Spinal cord (tissue), 10 donors: Measurements from ENCODE around the gene ALPL. TPM values are rescaled to one million over a fixed set of nuclear protein-coding genes. Genes with fewer than 3 reads are reported as not detected.

Source experiments
- DNase-seq, 6 donors: peaks; one replicate each; pipeline versions ENCODE4 v3.0.0 to v3.0.0-alpha.2; 2013 to 2015; ENCODE audit warnings: low spot score in 6 of 6, low read depth in 4 of 6
- H3K27ac ChIP-seq: one replicate; pipeline ENCODE4 v1.5.1; 2013; ENCODE audit warnings: low read depth, low read length, control low read depth
- H3K27me3 ChIP-seq: one replicate; pipeline ENCODE4 v1.6.1; 2013; ENCODE audit warnings: low read length; ENCODE audit not compliant: control insufficient read depth, insufficient read depth
- H3K36me3 ChIP-seq: one replicate; pipeline ENCODE4 v1.6.1; 2013; ENCODE audit warnings: low read length; ENCODE audit not compliant: control insufficient read depth, insufficient read depth
- H3K4me1 ChIP-seq: one replicate; pipeline ENCODE4 v1.6.1; 2013; ENCODE audit warnings: low read length; ENCODE audit not compliant: control insufficient read depth, insufficient read depth
- H3K4me3 ChIP-seq: one replicate; pipeline ENCODE4 v1.5.1; 2013; ENCODE audit warnings: low read depth, low read length, control low read depth
- H3K9me3 ChIP-seq: one replicate; pipeline ENCODE4 v1.6.1; 2013; ENCODE audit warnings: low read length; ENCODE audit not compliant: control insufficient read depth, insufficient read depth
- WGBS: methylation state at CpG from one replicate; pipeline ENCODE4 v1.1.5; 2013; ENCODE audit warnings: missing lambda C conversion rate; ENCODE audit not compliant: insufficient coverage; 5-methylcytosine and 5-hydroxymethylcytosine counted together
- polyA plus RNA-seq, 2 donors: library from polyadenylated mRNA; unstranded; fragments of 120-200 nt; gene quantifications; one replicate each; pipeline ENCODE4 v1.2.1, GENCODE V29; 2013; ENCODE audit not compliant: insufficient read length in 2 of 2
- total RNA-seq, 2 donors: library from RNA; depleted of rRNA in 1 of 2; stranded (reverse); fragments of 120-200 nt in 1 of 2; fragments of >200 nt in 1 of 2; gene quantifications; one replicate each; pipeline versions ENCODE4 v1.2.3 to v1.2.4, GENCODE V29; 2013 to 2014
- donor health status: healthy.

ALPL gene
- total and polyA plus RNA-seq, 4 donors = 10.5 to 35.7 (median 31.8) TPM

GRCh38 chr1:21536218-21536617 lies 27.0 kb downstream of the ALPL start:
- DNase-seq = no peak
- Histone ChIP-seq H3K36me3 (no peaks in the 10 kb centered on the region), H3K9me3 (no peaks in the 10 kb centered on the region), H3K4me3 (no peak overlapping the region), H3K27me3 (no peaks in the 10 kb centered on the region), H3K4me1 (peaks cover 34% of the 10 kb centered on the region), H3K27ac (no peak overlapping the region)
- WGBS = 65% methylated on average over 2 of the region's 2 CpGs

GRCh38 chr1:21537511-21537931 lies 28.3 kb downstream of the ALPL start:
- Histone ChIP-seq H3K4me1 (peaks cover 41% of the 10 kb centered on the region), H3K36me3 (no peaks in the 10 kb centered on the region), H3K9me3 (no peaks in the 10 kb centered on the region), H3K27ac (peak overlapping the region; percentile 48), H3K4me3 (no peak overlapping the region), H3K27me3 (no peaks in the 10 kb centered on the region)
- DNase-seq = peak in 2 of 6 donors; percentile 40 to 53
- 38% methylated on average over 9 of the region's 12 CpGs for WGBS

- no peaks in the 10 kb centered on the region for H3K27me3 ChIP-seq
- DNase-seq = no peak
- 51% methylated on average over 20 of the region's 27 CpGs for WGBS
- H3K4me1 ChIP-seq = peaks cover 44% of the 10 kb centered on the region
- H3K27ac ChIP-seq = peak overlapping the region; percentile 48
- H3K36me3 ChIP-seq = no peaks in the 10 kb centered on the region
- no peak overlapping the region for H3K4me3 ChIP-seq
- no peaks in the 10 kb centered on the region for H3K9me3 ChIP-seq
These were observed 28.9 kb downstream of the ALPL start for GRCh38 chr1:21537932-21538630.

GRCh38 chr1:21539933-21540332 lies 30.7 kb downstream of the ALPL start:
- 49% methylated on average over 13 of the region's 13 CpGs for WGBS
- Histone ChIP-seq H3K36me3 (no peaks in the 10 kb centered on the region), H3K27me3 (no peaks in the 10 kb centered on the region), H3K4me3 (no peak overlapping the region), H3K4me1 (peaks cover 52% of the 10 kb centered on the region), H3K9me3 (no peaks in the 10 kb centered on the region), H3K27ac (no peak overlapping the region)
- peak in 1 of 6 donors; percentile 63 for DNase-seq

- WGBS = 58% methylated on average over 6 of the region's 6 CpGs
- H3K36me3 ChIP-seq = no peaks in the 10 kb centered on the region
- no peaks in the 10 kb centered on the region for H3K27me3 ChIP-seq
- H3K4me1 ChIP-seq = peaks cover 53% of the 10 kb centered on the region
- no peak for DNase-seq
- peak overlapping the region; percentile 47 for H3K27ac ChIP-seq
- no peak overlapping the region for H3K4me3 ChIP-seq
- no peaks in the 10 kb centered on the region for H3K9me3 ChIP-seq
These were observed 32.1 kb downstream of the ALPL start for GRCh38 chr1:21541329-21541728.

- Histone ChIP-seq H3K27ac (peak overlapping the region; percentile 47), H3K9me3 (no peaks in the 10 kb centered on the region)
- 58% methylated on average over 3 of the region's 3 CpGs for WGBS
These were observed 32.6 kb downstream of the ALPL start for GRCh38 chr1:21541835-21542234.

GRCh38 chr1:21543598-21543997 lies 34.4 kb downstream of the ALPL start:
- 90% methylated on average over 6 of the region's 6 CpGs for WGBS
- Histone ChIP-seq H3K27ac (no peak overlapping the region), H3K4me1 (peaks cover 58% of the 10 kb centered on the region), H3K4me3 (no peak overlapping the region), H3K36me3 (no peaks in the 10 kb centered on the region), H3K27me3 (no peaks in the 10 kb centered on the region), H3K9me3 (no peaks in the 10 kb centered on the region)
- DNase-seq = no peak

More at GRCh38 chr1:21541835-21542234, 32.6 kb downstream of the ALPL start:
- Histone ChIP-seq H3K4me1 (peaks cover 58% of the 10 kb centered on the region), H3K36me3 (no peaks in the 10 kb centered on the region), H3K27me3 (no peaks in the 10 kb centered on the region), H3K4me3 (no peak overlapping the region)
- DNase-seq = peak in 2 of 6 donors; percentile 26 to 57

- Histone ChIP-seq H3K9me3 (no peaks in the 10 kb centered on the region), H3K27ac (no peak overlapping the region), H3K27me3 (no peaks in the 10 kb centered on the region), H3K4me3 (no peak overlapping the region), H3K36me3 (no peaks in the 10 kb centered on the region), H3K4me1 (peaks cover 59% of the 10 kb centered on the region)
- no peak for DNase-seq
- 97% methylated on average over 4 of the region's 4 CpGs for WGBS
These were observed 34.9 kb downstream of the ALPL start for GRCh38 chr1:21544095-21544494.

- no peak overlapping the region for H3K4me3 ChIP-seq
- H3K9me3 ChIP-seq = no peaks in the 10 kb centered on the region
- no peak overlapping the region for H3K27ac ChIP-seq
- no peaks in the 10 kb centered on the region for H3K36me3 ChIP-seq
- H3K4me1 ChIP-seq = peaks cover 49% of the 10 kb centered on the region
- no peak for DNase-seq
- WGBS = 51% methylated on average over 10 of the region's 11 CpGs
- H3K27me3 ChIP-seq = no peaks in the 10 kb centered on the region
These were observed 37.1 kb downstream of the ALPL start for GRCh38 chr1:21546122-21546825.

GRCh38 chr1:21547876-21548275 lies 38.7 kb downstream of the ALPL start:
- no peaks in the 10 kb centered on the region for H3K36me3 ChIP-seq
- peak overlapping the region; percentile 58 for H3K27ac ChIP-seq
- no peak overlapping the region for H3K4me3 ChIP-seq
- 37% methylated on average over 10 of the region's 11 CpGs for WGBS
- H3K27me3 ChIP-seq = no peaks in the 10 kb centered on the region
- DNase-seq = peak in 2 of 6 donors; percentile 41 to 85
- H3K9me3 ChIP-seq = no peaks in the 10 kb centered on the region
- peaks cover 33% of the 10 kb centered on the region for H3K4me1 ChIP-seq
